Suprapubic skin (tissue), 4 donors: ENCODE measurements around the gene TCF7. TPM values are rescaled to one million over a fixed set of nuclear protein-coding genes. Genes with fewer than 3 reads are reported as not detected.

Source experiments
- DNase-seq, 2 donors: peaks; one replicate each; pipeline ENCODE4 v3.0.0-alpha.2; 2019; ENCODE audit warnings: low spot score in 2 of 2
- H3K27ac ChIP-seq: fragments of 200-600 bp; sonication (generic); one replicate; pipeline ENCODE4 v1.5.1; 2019
- H3K27me3 ChIP-seq: fragments of 200-600 bp; sonication (generic); one replicate; pipeline ENCODE4 v1.5.1; 2019
- H3K36me3 ChIP-seq: fragments of 200-600 bp; sonication (generic); one replicate; pipeline ENCODE4 v1.5.1; 2019
- H3K4me1 ChIP-seq: fragments of 200-600 bp; sonication (generic); one replicate; pipeline ENCODE4 v1.5.1; 2019
- H3K4me3 ChIP-seq: fragments of 200-600 bp; sonication (generic); one replicate; pipeline ENCODE4 v1.5.1; 2019; ENCODE audit warnings: mild to moderate bottlenecking
- H3K9me3 ChIP-seq: fragments of 200-600 bp; sonication (generic); one replicate; pipeline ENCODE4 v1.5.1; 2019
- CTCF ChIP-seq, 2 donors: fragments of 200-600 bp in 1 of 2; fragments of 450-650 bp in 1 of 2; sonication (generic) in 1 of 2; IDR thresholded peaks; one replicate each; pipeline ENCODE4 v1.5.1; 2016 to 2019; ENCODE audit warnings: antibody characterized with exemption in 2 of 2, mild to moderate bottlenecking in 1 of 2, moderate library complexity in 1 of 2
- EP300 ChIP-seq: sonication (generic); formaldehyde crosslinking; IDR thresholded peaks from one replicate; pipeline ENCODE4 v1.6.1; 2017; ENCODE audit warnings: antibody characterized with exemption
- POLR2A ChIP-seq, 2 donors: fragments of 450-650 bp; IDR thresholded peaks; one replicate each; pipeline ENCODE4 v1.6.1; 2017; ENCODE audit warnings: antibody characterized with exemption in 2 of 2, mild to moderate bottlenecking in 2 of 2, moderate library complexity in 2 of 2
- POLR2AphosphoS5 ChIP-seq, 3 donors: sonication (generic); formaldehyde crosslinking; IDR thresholded peaks; one replicate each; pipeline ENCODE4 v1.6.1; 2017; ENCODE audit warnings: antibody characterized with exemption in 3 of 3
- WGBS: methylation state at CpG from one replicate; pipeline ENCODE4 v1.1.5; 2018; 5-methylcytosine and 5-hydroxymethylcytosine counted together
- total RNA-seq, 4 donors: library from RNA; depleted of rRNA; stranded (reverse); fragments of >200 nt; gene quantifications; one replicate each; pipeline ENCODE4 v1.1.0, GENCODE V29; 2016

Gene TCF7
- total RNA-seq, 4 donors from 2014 or later: 2.9 to 7.2 (median 4.9) TPM

GRCh38 chr5:134140530-134141201 lies 26.2 kb downstream of the TCF7 start:
- peaks cover 65% of the 10 kb centered on the region for H3K36me3 ChIP-seq
- 24% methylated on average over 4 of the region's 8 CpGs for WGBS
- no peak overlapping the region for H3K27ac ChIP-seq
- DNase-seq: peak; percentile 76 to 83
- no peaks in the 10 kb centered on the region for H3K27me3 ChIP-seq
- TF ChIP-seq POLR2A (IDR thresholded peaks at IDR 0.05) (no peak), CTCF (IDR thresholded peaks at IDR 0.05) (peak; percentile 46 to 72), POLR2AphosphoS5 (IDR thresholded peaks at IDR 0.05) (no peak), EP300 (no peak)
- H3K4me1 ChIP-seq: peaks cover 42% of the 10 kb centered on the region
- no peaks in the 10 kb centered on the region for H3K9me3 ChIP-seq
- no peak overlapping the region for H3K4me3 ChIP-seq

- no peaks in the 10 kb centered on the region for H3K9me3 ChIP-seq
- TF ChIP-seq CTCF (IDR thresholded peaks at IDR 0.05): no peak
- H3K27ac ChIP-seq: no peak overlapping the region
- peak; percentile 44 to 61 for DNase-seq
- H3K36me3 ChIP-seq: peaks cover 68% of the 10 kb centered on the region
- H3K4me3 ChIP-seq: no peak overlapping the region
- 74% methylated on average over 9 of the region's 9 CpGs for WGBS
- peaks cover 47% of the 10 kb centered on the region for H3K4me1 ChIP-seq
- no peaks in the 10 kb centered on the region for H3K27me3 ChIP-seq
Measured at GRCh38 chr5:134141331-134142050, 27.0 kb downstream of the TCF7 start.

GRCh38 chr5:134142052-134142451 lies 27.6 kb downstream of the TCF7 start:
- WGBS: 55% methylated on average over 5 of the region's 5 CpGs
- H3K9me3 ChIP-seq: no peaks in the 10 kb centered on the region
- TF ChIP-seq EP300 (no peak), POLR2A (IDR thresholded peaks at IDR 0.05) (no peak), CTCF (IDR thresholded peaks at IDR 0.05) (no peak), POLR2AphosphoS5 (IDR thresholded peaks at IDR 0.05) (no peak)
- no peak overlapping the region for H3K27ac ChIP-seq
- peaks cover 68% of the 10 kb centered on the region for H3K36me3 ChIP-seq
- H3K4me1 ChIP-seq: peaks cover 47% of the 10 kb centered on the region
- no peaks in the 10 kb centered on the region for H3K27me3 ChIP-seq
- H3K4me3 ChIP-seq: no peak overlapping the region
- peak in 1 of 2 donors; percentile 75 for DNase-seq

GRCh38 chr5:134142806-134143205 lies 28.3 kb downstream of the TCF7 start:
- DNase-seq: peak in 1 of 2 donors; percentile 45
- H3K4me3 ChIP-seq: no peak overlapping the region

More at GRCh38 chr5:134142806-134143205, 28.3 kb downstream of the TCF7 start:
- H3K4me1 ChIP-seq: peaks cover 47% of the 10 kb centered on the region
- no peak overlapping the region for H3K27ac ChIP-seq
- peaks cover 74% of the 10 kb centered on the region for H3K36me3 ChIP-seq
- 96% methylated on average over 7 of the region's 12 CpGs for WGBS
- no peaks in the 10 kb centered on the region for H3K9me3 ChIP-seq
- no peak for TF ChIP-seq POLR2A (IDR thresholded peaks at IDR 0.05)
- no peak for TF ChIP-seq CTCF (IDR thresholded peaks at IDR 0.05)
- TF ChIP-seq POLR2AphosphoS5 (IDR thresholded peaks at IDR 0.05): no peak
- TF ChIP-seq EP300: no peak
- H3K27me3 ChIP-seq: no peaks in the 10 kb centered on the region
